Fibroblast of lung (primary cell): ENCODE measurements around the gene ARHGEF16.

Source experiments
- EZH2 ChIP-seq: IDR thresholded peaks from 2 replicates; pipeline ENCODE4 v1.5.1; 2012; ENCODE audit warnings: low read length, control low read depth, mild to moderate bottlenecking; ENCODE audit errors: missing control alignments
- TF ChIP-seq, protein P1 (sequence below), 2 donors: IDR thresholded peaks in 1 of 2; conservative IDR thresholded peaks in 1 of 2; 1 replicate in 1 of 2; 2 replicates in 1 of 2; pipeline ENCODE4 v1.5.1; 2011 to 2012; ENCODE audit warnings: low read length in 2 of 2, control low read depth in 1 of 2, inconsistent platforms in 1 of 2, low read depth in 1 of 2, mild to moderate bottlenecking in 1 of 2

DNA sequence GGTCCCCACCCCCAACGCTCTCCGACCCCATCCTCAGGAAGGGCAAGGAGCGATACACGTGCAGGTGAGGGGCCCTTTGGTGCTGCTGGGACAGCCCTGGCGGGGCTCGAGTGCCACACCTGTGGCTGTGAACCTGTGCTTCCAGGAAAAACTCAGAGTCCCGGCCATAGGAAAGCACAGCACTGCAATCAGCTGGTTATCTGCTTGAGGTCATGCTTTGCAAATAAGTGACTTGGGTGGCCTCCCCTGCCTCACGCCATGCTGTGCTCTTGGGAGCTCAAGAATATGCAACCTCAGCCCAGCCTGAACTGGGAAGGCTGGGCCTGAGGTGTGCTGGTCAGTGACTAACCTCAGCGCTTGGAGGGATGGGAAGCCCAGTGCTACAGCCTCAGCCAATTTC lies 36.5 kb upstream of the ARHGEF16 start:
- TF ChIP-seq, protein P1, sequence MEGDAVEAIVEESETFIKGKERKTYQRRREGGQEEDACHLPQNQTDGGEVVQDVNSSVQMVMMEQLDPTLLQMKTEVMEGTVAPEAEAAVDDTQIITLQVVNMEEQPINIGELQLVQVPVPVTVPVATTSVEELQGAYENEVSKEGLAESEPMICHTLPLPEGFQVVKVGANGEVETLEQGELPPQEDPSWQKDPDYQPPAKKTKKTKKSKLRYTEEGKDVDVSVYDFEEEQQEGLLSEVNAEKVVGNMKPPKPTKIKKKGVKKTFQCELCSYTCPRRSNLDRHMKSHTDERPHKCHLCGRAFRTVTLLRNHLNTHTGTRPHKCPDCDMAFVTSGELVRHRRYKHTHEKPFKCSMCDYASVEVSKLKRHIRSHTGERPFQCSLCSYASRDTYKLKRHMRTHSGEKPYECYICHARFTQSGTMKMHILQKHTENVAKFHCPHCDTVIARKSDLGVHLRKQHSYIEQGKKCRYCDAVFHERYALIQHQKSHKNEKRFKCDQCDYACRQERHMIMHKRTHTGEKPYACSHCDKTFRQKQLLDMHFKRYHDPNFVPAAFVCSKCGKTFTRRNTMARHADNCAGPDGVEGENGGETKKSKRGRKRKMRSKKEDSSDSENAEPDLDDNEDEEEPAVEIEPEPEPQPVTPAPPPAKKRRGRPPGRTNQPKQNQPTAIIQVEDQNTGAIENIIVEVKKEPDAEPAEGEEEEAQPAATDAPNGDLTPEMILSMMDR (conservative IDR thresholded peaks at IDR 0.05 in 1 of 2, IDR thresholded peaks at IDR 0.05 in 1 of 2; ENCODE audit: low read depth in 1 of 2, low read length in 2 of 2), result no peak
- no peak for TF ChIP-seq EZH2
